Uterus (tissue), 2 donors: ENCODE measurements around the gene TXNRD3.

Source experiments
- POLR2A ChIP-seq, 2 donors: fragments of 450-650 bp; IDR thresholded peaks; one replicate each; pipeline ENCODE4 v1.6.1; 2016; ENCODE audit warnings: antibody characterized with exemption in 2 of 2, mild to moderate bottlenecking in 1 of 2, moderate library complexity in 1 of 2
- TF ChIP-seq, protein P1 (sequence below), 4 experiments: fragments of 200-600 bp in 2 of 4; fragments of 450-650 bp in 2 of 4; sonication (generic) in 2 of 4; IDR thresholded peaks; one replicate each; pipeline ENCODE4 v1.5.1; 2016 to 2019; ENCODE audit warnings: antibody characterized with exemption in 4 of 4, mild to moderate bottlenecking in 2 of 4, moderate library complexity in 1 of 4

DNA sequence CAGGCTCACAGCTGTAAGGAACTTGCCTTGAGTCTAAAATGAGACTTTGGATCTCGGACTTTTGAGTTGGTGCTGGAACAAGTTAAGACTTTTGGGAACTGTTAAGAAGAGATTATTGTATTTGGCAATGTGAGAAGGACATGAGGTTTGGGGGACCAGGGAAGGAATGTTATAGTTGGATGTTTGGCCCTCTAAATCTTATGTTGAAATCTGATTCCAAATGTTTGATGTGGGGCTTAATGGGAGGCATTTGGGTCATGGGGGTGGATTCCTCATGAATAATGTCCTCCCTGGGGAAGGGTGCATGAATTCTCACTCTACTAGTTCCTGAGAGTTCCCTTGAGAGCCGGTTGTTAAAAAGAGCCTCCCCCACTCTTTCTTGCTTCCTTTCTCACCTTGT lies 30.6 kb upstream of the TXNRD3 start:
- TF ChIP-seq, protein P1, sequence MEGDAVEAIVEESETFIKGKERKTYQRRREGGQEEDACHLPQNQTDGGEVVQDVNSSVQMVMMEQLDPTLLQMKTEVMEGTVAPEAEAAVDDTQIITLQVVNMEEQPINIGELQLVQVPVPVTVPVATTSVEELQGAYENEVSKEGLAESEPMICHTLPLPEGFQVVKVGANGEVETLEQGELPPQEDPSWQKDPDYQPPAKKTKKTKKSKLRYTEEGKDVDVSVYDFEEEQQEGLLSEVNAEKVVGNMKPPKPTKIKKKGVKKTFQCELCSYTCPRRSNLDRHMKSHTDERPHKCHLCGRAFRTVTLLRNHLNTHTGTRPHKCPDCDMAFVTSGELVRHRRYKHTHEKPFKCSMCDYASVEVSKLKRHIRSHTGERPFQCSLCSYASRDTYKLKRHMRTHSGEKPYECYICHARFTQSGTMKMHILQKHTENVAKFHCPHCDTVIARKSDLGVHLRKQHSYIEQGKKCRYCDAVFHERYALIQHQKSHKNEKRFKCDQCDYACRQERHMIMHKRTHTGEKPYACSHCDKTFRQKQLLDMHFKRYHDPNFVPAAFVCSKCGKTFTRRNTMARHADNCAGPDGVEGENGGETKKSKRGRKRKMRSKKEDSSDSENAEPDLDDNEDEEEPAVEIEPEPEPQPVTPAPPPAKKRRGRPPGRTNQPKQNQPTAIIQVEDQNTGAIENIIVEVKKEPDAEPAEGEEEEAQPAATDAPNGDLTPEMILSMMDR (IDR thresholded peaks at IDR 0.05), result no peak
- TF ChIP-seq POLR2A (IDR thresholded peaks at IDR 0.05), result no peak
